Endometrium (tissue), 2 donors: Measurements from ENCODE around the gene MGARP.
A peak's percentile ranks its signal among the peaks of the same experiment; 100 is the strongest.

Experiments
- FAIRE-seq: peaks from 2 replicates; lab custom pipeline; 2012; peaks lifted over from hg19 to GRCh38; lab: Jason Lieb, UNC
- donor health status: control.
- donor health status: control.

MGARP gene

DNA sequence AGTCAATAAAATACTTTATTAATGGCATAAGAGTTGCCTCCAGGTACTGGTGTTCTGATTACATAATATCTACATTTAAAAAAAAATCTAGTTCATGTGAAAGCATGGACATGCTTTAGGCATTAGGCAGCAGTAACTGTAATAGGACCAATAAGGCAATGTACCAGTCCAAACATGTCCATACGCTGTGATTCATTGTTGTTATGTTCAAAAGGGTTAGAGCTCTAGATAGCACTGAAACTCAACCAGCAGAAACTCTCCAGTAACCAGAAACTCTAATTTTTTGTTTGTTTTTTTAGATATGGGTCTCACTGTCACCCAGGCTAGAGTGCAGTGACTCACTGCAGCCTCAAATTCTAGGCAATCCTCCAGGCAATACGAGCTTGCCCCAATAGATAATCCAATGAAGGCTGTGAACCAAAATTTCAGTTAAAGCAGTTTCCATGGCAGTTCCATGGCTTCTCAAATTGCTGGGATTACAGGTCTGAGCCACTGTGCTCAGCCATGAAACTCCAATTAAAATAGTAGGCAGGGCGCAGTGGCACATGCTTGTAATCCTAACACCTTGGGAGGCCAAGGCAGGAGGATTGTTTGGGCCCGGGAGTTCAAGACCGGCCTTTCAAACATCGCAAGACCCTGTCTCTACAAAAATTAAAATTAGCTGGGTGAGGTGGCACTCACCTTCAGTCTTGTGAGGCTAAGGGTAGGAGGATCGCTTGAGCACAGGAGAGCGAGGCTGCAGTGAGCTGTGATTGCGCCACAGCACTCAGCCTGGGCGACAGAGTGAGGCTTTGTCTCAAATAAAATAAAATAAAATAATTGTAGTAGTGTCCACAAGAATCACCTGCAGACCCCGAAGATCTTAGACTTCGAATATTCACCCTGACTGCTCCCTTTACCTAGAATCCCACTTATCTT lies 36.3 kb downstream of the MGARP start:
- FAIRE-seq: no peak

DNA sequence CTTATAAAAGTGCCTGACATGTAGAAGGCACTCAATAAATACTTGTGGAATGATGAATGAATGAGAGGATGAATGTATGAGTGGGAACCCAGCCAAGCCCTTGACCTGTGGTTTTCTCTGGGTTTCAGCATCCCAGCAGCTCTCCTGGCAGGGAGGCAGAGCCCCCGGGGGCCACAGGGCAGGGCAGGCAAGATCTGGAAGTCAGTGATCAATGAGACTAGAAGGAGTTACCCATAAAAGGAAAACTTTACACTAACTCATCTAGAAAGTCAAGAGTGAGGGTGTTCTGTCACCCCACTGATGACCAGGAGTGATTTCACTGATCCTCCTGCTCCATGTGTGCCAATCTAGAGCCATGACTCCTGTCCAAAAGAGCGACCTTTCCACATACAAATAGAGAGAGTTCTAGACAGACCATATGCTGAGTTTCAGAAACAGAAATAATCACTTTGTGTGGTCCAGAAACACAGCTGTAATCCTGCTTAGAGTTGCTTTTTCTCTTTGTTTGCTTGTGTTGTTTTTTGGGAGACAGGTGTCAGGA lies 37.4 kb downstream of the MGARP start:
- no peak for FAIRE-seq

DNA sequence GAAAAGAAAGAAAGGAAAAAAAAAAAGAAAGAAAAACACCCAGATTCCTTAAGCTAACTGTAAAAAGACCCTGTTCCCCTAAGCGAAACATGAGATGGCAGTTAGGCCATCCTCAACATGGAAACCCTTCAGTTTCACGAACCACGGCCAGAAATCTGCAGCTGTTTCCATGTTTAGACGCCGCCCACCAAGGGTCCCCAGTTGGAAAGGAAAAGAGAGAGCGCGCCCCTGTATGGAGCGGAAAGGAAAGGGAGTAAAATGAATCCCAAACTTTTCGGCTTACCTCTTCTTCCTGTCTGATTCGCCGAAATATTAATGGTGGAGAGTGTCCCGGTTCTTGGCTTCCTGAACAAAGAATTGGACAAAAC lies 38.3 kb downstream of the MGARP start:
- no peak for FAIRE-seq

DNA sequence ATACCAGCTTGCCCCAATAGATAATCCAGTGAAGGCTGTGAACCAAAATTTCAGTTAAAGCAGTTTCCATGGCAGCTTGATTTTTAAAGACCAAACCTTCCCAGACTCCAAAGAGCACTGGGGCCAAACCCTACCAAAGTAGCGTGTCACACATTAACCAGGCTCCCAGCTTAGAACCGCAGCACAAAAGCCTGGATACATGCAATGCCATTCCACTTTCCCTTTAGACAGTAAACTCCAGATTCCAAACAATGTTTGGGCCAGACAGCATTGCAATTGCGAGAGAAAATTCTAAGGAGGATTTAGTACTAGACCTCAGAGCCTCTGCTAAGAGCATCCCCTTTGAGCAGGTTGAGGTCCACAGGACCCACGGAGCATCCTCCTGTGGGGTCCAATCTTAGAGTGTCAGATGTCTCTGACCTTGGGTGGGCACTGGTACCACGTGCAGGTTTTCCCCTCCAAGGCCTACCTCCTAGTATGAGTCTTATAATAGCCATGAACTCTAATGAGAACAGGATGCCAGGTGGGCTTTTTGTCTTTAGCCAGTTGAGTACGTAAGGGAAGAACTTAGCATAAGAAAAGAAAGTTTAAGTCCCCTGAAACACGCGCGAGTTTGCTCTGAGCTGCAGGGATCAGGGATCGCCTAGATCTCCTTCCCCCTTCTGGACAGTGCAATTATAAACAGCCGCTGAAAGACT lies 38.8 kb downstream of the MGARP start:
- FAIRE-seq: no peak

DNA sequence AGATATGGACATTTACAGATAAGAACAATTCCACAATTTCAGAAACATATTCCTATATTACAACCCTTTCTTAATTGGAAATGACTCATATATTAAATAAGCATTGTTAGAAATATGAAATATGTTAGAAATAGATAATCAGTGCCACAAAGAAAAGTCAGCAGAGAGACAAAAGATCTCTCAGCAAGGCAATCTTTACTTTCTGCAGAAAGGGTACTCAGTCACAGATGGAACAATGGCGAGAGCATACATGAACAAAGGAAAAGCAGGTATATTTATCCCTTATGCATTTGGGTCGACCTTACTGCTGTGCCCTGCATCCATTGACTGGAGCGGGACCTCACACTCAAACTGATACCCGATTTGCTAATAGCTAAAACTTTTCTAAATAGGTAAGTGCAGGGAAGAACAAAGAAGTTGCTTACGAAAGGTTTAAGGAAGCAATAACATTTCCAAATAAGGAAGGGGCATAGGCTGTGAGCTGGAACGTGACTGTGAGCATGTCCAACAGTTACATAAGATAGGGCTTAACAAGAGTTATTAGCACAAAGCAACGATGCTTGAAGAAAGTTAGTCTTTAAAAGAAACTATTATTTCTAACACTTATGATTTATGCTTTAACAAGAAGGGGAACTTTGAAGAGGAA lies 40.8 kb downstream of the MGARP start:
- FAIRE-seq: no peak

DNA sequence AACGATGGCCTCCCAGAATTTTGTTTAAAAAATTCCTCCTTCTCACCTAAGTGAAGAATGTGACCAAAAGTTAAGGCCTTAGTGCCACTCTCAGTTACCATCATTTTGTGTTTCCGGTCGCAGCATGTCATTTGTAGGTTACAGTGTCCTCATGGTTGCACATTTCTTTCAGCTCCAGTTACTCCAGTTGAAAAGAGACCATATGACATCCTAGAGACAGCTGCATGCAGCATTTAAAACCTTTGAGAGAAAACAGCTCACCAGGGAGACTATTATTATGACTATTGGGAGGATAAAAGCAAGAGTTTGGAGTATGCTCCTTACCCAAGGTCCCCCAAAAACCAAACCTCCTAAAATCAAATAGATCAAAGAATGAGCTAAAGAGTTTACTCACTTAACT lies 45.8 kb downstream of the MGARP start:
- peak; percentile 12 for FAIRE-seq

DNA sequence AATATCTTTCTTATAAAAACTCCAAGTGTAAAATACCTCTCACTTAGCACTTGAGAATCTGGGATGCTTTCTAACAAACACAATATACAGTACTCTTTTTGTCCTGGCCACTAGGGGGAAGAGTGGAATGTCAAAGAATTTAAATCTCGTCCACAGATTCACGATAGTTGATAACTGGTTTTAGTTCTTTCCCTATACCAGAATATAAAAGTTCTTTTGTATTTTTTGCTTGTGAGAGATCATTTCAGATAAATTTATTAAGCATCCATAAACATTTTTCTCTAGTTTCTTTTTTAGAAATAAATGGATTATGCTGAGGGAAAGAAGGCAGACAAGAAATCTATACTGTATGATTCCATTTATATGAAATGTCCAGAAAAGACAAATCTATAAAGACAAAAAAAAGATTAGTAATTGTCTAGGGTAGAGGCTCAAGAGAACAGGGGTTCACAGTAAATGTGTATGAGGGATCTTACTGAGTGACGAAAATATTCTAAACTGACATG lies 50.4 kb downstream of the MGARP start:
- FAIRE-seq: peak; percentile 96

DNA sequence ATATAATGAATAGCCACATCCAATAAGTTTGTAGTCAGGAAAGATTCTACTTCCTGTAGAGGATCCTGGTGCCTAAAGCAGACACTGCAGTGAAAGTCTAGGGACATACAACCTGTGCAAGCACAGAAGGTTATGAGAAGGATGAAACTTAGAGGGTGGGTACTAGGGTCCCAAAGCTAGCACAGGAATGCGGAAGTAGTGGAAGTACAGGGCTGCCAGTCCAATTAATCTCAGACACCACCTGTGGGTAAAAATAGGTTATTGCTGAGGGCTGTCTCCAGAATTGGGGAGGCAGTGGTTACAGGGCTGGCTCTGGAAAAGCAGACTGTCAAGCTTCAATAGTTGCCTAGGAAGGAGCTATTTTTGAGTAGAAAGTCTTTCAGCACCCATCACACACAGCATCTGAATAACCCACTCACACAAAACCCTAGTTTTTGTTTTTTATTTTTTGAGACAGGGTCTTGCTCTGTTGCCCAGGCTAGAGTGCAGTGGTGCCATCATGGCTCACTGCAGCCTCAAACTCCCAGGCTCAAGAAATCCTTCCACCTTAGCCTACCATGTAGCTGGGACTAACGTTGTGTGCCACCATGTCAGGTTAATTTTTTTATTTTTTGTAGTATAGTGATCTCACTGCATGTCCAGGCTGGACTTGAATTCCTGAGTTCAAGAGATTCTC lies 52.2 kb downstream of the MGARP start:
- no peak for FAIRE-seq

DNA sequence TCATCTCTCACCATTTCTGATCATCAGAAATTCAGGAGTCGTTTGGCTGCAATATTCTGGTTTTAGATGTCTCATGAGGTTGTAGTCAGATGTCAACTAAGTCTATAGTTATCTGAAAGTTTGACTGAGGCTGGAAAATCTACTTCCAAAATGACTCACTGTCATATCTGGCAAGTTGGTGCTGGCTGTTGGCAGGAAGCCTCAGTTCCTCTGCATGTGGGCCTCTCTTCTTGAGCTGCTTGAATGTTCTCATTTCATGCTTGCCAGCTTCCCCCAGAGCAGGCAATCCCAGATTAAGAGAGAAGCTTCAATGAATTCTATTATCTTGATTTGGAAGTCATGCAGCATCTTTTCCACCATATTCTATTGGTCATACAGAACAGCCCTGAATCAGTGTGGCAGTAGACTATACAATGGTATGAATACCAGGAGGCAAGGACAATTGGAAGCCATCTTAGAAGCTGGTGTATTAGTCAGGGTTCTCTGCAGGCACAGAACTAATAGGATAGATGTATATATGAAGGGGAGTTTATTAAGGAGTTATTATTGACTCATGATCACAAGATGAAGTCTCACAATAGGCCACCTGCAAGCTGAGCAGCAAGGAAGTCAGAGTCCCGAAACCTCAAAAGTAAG lies 56.2 kb downstream of the MGARP start:
- no peak for FAIRE-seq

DNA sequence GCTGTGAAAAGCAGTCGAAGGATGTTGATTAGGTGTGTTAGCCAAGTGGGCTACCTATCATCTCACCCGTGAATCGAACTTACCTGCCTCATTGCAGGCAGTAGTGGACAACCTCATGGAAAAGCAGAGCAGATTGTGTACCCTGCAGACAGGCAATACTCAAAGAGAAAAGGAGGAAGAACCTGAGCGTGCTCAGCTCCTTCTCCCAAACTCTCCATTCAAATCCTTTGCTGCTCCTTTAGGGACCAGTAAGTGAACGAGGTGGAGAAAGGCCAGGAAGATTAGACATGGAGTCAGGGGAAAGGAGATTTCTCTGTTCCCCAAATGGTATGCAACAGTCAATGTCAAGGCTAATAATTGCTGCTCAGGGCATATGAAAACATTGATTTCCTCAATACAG lies 57.8 kb downstream of the MGARP start:
- no peak for FAIRE-seq

DNA sequence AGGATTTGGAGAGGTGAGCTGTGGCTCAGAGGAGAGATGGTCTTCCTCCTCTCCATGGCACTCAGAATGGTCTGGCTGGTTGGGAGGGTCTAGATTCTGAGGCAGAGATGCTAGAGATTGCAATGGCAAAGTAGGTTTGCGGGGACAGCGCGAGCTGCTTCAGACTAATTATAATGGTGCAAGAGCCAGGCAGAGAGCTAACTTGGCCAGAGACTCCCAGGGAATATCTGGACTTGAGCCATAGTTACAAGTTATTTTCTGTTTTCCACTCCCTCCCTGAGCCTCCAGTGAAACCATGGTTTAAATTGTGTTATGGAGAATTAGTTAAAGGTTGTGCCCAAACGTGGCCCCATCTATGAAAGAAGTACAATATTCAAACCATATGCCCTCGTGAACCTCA lies 58.3 kb downstream of the MGARP start:
- FAIRE-seq: no peak

DNA sequence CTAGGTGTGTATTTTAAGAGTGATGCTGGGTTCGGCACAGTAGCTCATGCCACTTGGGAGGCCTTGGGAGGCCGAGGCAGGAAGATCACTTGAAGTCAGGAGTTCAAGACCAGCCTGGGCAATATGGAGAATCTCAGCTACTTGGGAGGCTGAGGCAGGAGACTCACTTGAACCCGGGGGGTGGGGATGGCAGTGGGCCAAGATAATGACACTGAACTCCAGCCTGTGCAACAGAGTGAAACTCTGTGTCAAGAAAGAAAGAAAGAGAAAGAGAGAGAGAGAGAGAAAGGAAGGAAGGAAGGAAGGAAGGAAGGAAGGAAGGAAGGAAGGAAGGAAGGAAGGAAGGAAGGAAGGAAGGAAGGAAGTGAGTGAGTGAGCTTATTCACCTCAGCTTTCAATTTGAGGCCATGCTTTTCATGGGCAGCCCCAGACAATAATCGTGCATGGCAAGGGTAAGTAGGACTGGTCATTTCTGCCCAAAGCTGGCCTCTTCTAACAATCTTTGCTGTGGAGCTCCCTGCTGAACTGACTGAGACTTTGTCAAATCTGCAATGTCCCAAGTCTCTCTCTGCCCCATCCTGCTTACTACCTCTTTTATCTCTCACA lies 60.5 kb downstream of the MGARP start:
- no peak for FAIRE-seq
